Endothelial cell of umbilical vein (primary cell): ENCODE data around the gene AP2B1. TPM values are rescaled to one million over a fixed set of nuclear protein-coding genes. Genes with fewer than 3 reads are reported as not detected.

Source experiments
- BruUV-seq: library from RNA; stranded (reverse); fragments of 400-500 nt; replicated peaks from 2 replicates; lab custom pipeline; 2021; lab: Mats Ljungman, UMichigan
- CTCF ChIA-PET: fragments of 300-600, 350-600 bp; sonication (Branson Sonifier 250); formaldehyde crosslinking; loops from one replicate; lab custom pipeline; 2021; ENCODE audit warnings: antibody characterized with exemption, inconsistent platforms; lab: Charles Lee
- POLR2A ChIA-PET: fragments of 300-600, 350-600 bp; sonication (Branson Sonifier 250); formaldehyde crosslinking; loops from one replicate; lab custom pipeline; 2021; ENCODE audit warnings: antibody characterized with exemption, inconsistent platforms; lab: Charles Lee
- DNase-seq: peaks from one replicate; pipeline ENCODE4 v3.0.0-alpha.2; 2011; ENCODE audit warnings: low read depth, low spot score
- FAIRE-seq: peaks from 2 replicates; lab custom pipeline; 2011; peaks lifted over from hg19 to GRCh38; lab: Jason Lieb, UNC
- H2AFZ ChIP-seq: 2 replicates; pipeline ENCODE4 v1.6.0; 2012; ENCODE audit warnings: low read depth, low read length, control low read depth, inconsistent platforms
- H3K27ac ChIP-seq: 2 replicates; pipeline ENCODE4 v1.5.1; 2011; ENCODE audit warnings: low read depth, mild to moderate bottlenecking, control low read depth, low read length, moderate library complexity; ENCODE audit not compliant: insufficient read depth
- H3K27me3 ChIP-seq, 2 experiments: 2 replicates each; pipeline versions ENCODE4 v1.6.0 to v1.6.1; 2011; ENCODE audit warnings: low read length in 2 of 2, mixed read lengths in 1 of 2; ENCODE audit not compliant: control insufficient read depth in 2 of 2, insufficient read depth in 2 of 2
- H3K36me3 ChIP-seq, 2 experiments: 2 replicates in 1 of 2; 3 replicates in 1 of 2; pipeline ENCODE4 v1.5.1; 2011; ENCODE audit warnings: low read length in 2 of 2, mild to moderate bottlenecking in 1 of 2, moderate library complexity in 1 of 2; ENCODE audit not compliant: control insufficient read depth in 2 of 2, insufficient read depth in 2 of 2; ENCODE audit errors: extremely low read depth in 1 of 2
- H3K4me1 ChIP-seq: 3 replicates; pipeline ENCODE4 v1.5.1; 2011; ENCODE audit warnings: mild to moderate bottlenecking, low read length; ENCODE audit not compliant: control insufficient read depth, insufficient read depth; ENCODE audit errors: extremely low read depth
- H3K4me2 ChIP-seq: 2 replicates; pipeline ENCODE4 v1.6.1; 2011; ENCODE audit warnings: low read length, control low read depth, mixed read lengths; ENCODE audit not compliant: insufficient read depth
- H3K4me3 ChIP-seq, 3 experiments: fragments of 200-600 bp in 1 of 3; sonication (generic), shearing (Covaris generic) in 1 of 3; replicated peaks in 1 of 3; 2 replicates each; pipeline ENCODE4 v1.5.1; 2011 to 2016; ENCODE audit warnings: control low read depth in 3 of 3, low read length in 3 of 3, mild to moderate bottlenecking in 2 of 3, inconsistent platforms in 1 of 3, low read depth in 1 of 3, moderate library complexity in 1 of 3; ENCODE audit not compliant: insufficient read depth in 1 of 3
- H3K79me2 ChIP-seq: 2 replicates; pipeline ENCODE4 v1.6.0; 2012; ENCODE audit warnings: low read length, inconsistent platforms; ENCODE audit not compliant: control insufficient read depth, insufficient read depth
- H3K9ac ChIP-seq: replicated peaks from 2 replicates; pipeline ENCODE3; 2011; ENCODE audit warnings: low read length, control low read depth; ENCODE audit not compliant: insufficient read depth; ENCODE audit errors: extremely low read depth
- H3K9me1 ChIP-seq: replicated peaks from 3 replicates; pipeline ENCODE4 v1.6.0; 2011; ENCODE audit warnings: mild to moderate bottlenecking, low read length; ENCODE audit not compliant: control insufficient read depth, insufficient read depth; ENCODE audit errors: extremely low read depth
- H3K9me3 ChIP-seq: replicated peaks from 2 replicates; pipeline ENCODE4 v1.5.1; 2012; ENCODE audit warnings: low read length, inconsistent platforms; ENCODE audit not compliant: control insufficient read depth, insufficient read depth
- H4K20me1 ChIP-seq: replicated peaks from 2 replicates; pipeline ENCODE3; 2011; ENCODE audit warnings: mild to moderate bottlenecking, low read length; ENCODE audit not compliant: control insufficient read depth, insufficient read depth; ENCODE audit errors: extremely low read depth
- CTCF ChIP-seq, 2 donors: IDR thresholded peaks; 1 replicate in 1 of 2; 2 replicates in 1 of 2; pipeline ENCODE4 v1.5.1; 2011; ENCODE audit warnings: low read length in 2 of 2, mild to moderate bottlenecking in 2 of 2, moderate library complexity in 2 of 2, control low read depth in 1 of 2, inconsistent platforms in 1 of 2, low read depth in 1 of 2; ENCODE audit not compliant: insufficient read depth in 1 of 2; ENCODE audit errors: extremely low read depth in 1 of 2
- FOS ChIP-seq: IDR thresholded peaks from 2 replicates; pipeline ENCODE4 v1.6.1; 2011; ENCODE audit warnings: mild to moderate bottlenecking, low read length, moderate library complexity, borderline replicate concordance; ENCODE audit not compliant: insufficient read depth
- GATA2 ChIP-seq: IDR thresholded peaks from 2 replicates; pipeline ENCODE4 v1.7.0; 2011; ENCODE audit warnings: low read depth, mild to moderate bottlenecking, moderate library complexity, mixed read lengths, low read length; ENCODE audit not compliant: insufficient read length, insufficient read depth
- JUN ChIP-seq: IDR thresholded peaks from 2 replicates; pipeline ENCODE4 v1.6.1; 2011; ENCODE audit warnings: borderline replicate concordance, low read depth; ENCODE audit not compliant: insufficient read length, insufficient read depth
- MAX ChIP-seq: IDR thresholded peaks from 2 replicates; pipeline ENCODE4 v1.6.1; 2011; ENCODE audit not compliant: insufficient read depth, insufficient read length
- MYC ChIP-seq: IDR thresholded peaks from one replicate; pipeline ENCODE4 v1.6.1; 2011; ENCODE audit warnings: mild to moderate bottlenecking, low read depth, low read length
- POLR2A ChIP-seq: IDR thresholded peaks from 2 replicates; pipeline ENCODE4 v1.6.1; 2012; ENCODE audit warnings: low read depth, mild to moderate bottlenecking, control low read depth, low read length
- POLR2AphosphoS5 ChIP-seq: IDR thresholded peaks from 2 replicates; pipeline ENCODE4 v1.6.1; 2012; ENCODE audit warnings: low read depth, mild to moderate bottlenecking, control low read depth, low read length, moderate library complexity; ENCODE audit not compliant: insufficient read depth
- dilution Hi-C: fragments of 300-500 bp; cut with MboI; formaldehyde crosslinking; loops from one replicate; pipeline ENCODE4 v1.15.0; 2019; ENCODE audit warnings: low sequenced_read_pairs; ENCODE audit not compliant: extremely low pct_ligation_motif_present
- intact Hi-C: fragments of 100-400 bp; cut with micrococcal nuclease; formaldehyde crosslinking; loops from one replicate; pipeline ENCODE4 v1.10.0; 2022
- polyA plus RNA-seq, 4 experiments: library from polyadenylated mRNA; depleted of rRNA in 3 of 4; stranded (reverse) in 3 of 4; unstranded in 1 of 4; fragments of >200 nt; gene quantifications; 2 replicates each; pipeline versions ENCODE4 v1.2.1 to v1.2.3, GENCODE V29; 2011 to 2012; ENCODE audit warnings: missing spikeins in 1 of 4
- total RNA-seq: library from RNA; stranded (reverse); gene quantifications from 2 replicates; pipeline ENCODE4 v1.2.3, GENCODE V29; 2021

Gene AP2B1
- total and polyA plus RNA-seq, 2 donors (not counting 3 experiments of a cell fraction or from before 2014, with no cell fraction given) = 106 to 198 TPM

GRCh38 chr17:35736236-35736635, 149.1 kb downstream of the AP2B1 start:
- H3K4me3 ChIP-seq = no peak overlapping the region
- H3K79me2 ChIP-seq = no peaks in the 10 kb centered on the region
- POLR2A ChIA-PET = no interaction called here
- H3K9me1 ChIP-seq = no peaks in the 10 kb centered on the region
- dilution Hi-C loops = loop anchor here (25.0 kb wide), 1 partner anchor 124 kb away; no protein-coding TSS in a partner anchor
- H2AFZ ChIP-seq = no peak overlapping the region
- intact Hi-C loops = no loop called here
- H3K27me3 ChIP-seq = peaks cover 29 to 32% of the 10 kb centered on the region in 2 experiments
- H3K27ac ChIP-seq = no peak overlapping the region
- no peak for TF ChIP-seq MYC
- TF ChIP-seq CTCF (IDR thresholded peaks at IDR 0.05; ENCODE audit: extremely low read depth in 1 of 2, insufficient read depth in 1 of 2, low read depth in 1 of 2, low read length in 2 of 2) = no peak
- CTCF ChIA-PET = interaction anchor here (1.4 to 1.6 kb wide), 3 partner anchors 11 to 14 kb away, joined by 4 to 6 read pairs (median 4); no protein-coding TSS in a partner anchor
- no peak overlapping the region for H3K4me2 ChIP-seq
- peaks cover 2% of the 10 kb centered on the region for H3K4me1 ChIP-seq
- H3K36me3 ChIP-seq = no peaks in the 10 kb centered on the region
- no peak for FAIRE-seq
- H3K9me3 ChIP-seq = no peaks in the 10 kb centered on the region
- BruUV-seq = no TSS peak
- no peak overlapping the region for H3K9ac ChIP-seq
- no peaks in the 10 kb centered on the region for H4K20me1 ChIP-seq
- no peak for DNase-seq

DNA sequence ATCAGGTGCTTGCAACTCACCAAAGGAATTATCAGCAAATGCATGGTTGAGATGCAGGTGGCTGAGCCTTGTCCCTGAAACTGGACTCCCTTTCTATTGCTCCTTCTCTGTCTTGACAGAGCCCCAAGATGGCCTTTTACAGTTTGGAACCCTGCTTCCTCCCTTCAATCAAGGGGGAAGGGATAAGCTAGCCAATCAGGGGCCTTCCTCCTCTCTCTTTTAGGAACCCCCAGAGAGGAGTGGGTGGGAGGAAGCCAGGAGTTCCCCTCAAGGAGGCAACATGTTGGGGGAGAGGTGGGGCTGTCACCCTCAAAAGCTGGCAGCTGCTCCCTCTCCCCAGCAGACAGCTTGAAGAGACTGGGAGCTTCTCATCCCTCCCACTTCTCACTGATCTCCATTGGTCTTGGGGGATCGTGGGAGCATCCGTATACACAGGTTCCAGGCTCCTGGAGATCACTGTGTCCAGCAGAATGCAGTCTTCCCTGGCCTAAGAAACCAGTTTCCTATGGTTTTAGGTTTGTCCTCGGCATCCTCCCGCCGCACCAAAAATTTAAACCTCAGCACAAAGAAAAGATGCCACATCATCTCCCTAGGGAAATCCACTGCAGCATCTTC, 151.5 kb downstream of the AP2B1 start:
- intact Hi-C loops = no loop called here
- Histone ChIP-seq H3K4me2 (no peak overlapping the region), H3K27me3 (peaks cover 37% of the 10 kb centered on the region in 2 experiments), H3K4me3 (no peak overlapping the region), H3K79me2 (no peaks in the 10 kb centered on the region), H2AFZ (no peak overlapping the region), H3K9ac (no peak overlapping the region), H3K27ac (no peak overlapping the region), H3K36me3 (no peaks in the 10 kb centered on the region), H3K9me1 (no peaks in the 10 kb centered on the region), H4K20me1 (no peaks in the 10 kb centered on the region), H3K4me1 (no peaks in the 10 kb centered on the region), H3K9me3 (no peaks in the 10 kb centered on the region)
- DNase-seq (no peak), FAIRE-seq (no peak)
- POLR2A ChIA-PET = no interaction called here
- CTCF ChIA-PET = no interaction called here
- no TSS peak for BruUV-seq
- TF ChIP-seq JUN (no peak), GATA2 (no peak), MAX (no peak), POLR2A (no peak), FOS (no peak), POLR2AphosphoS5 (no peak)
- dilution Hi-C loops = loop anchor here (25.0 kb wide), 1 partner anchor 126 kb away; no protein-coding TSS in a partner anchor
